Natural killer cell (primary cell): ENCODE data around the gene PNMA1. TPM values are rescaled to one million over a fixed set of nuclear protein-coding genes. Genes with fewer than 3 reads are reported as not detected.

ENCODE experiments used
- ATAC-seq, 3 donors: fragments of 150-1000 bp in 2 of 3; fragments of 200-7000 bp in 1 of 3; cut with Tn5 transposase; 1 replicate in 1 of 3; 2 replicates in 2 of 3; pipeline ENCODE4 v1.10.0; 2021; ENCODE audit warnings: mild to moderate bottlenecking in 2 of 3, moderate library complexity in 2 of 3
- DNase-seq, 2 donors: peaks; one replicate each; pipeline versions ENCODE4 v3.0.0 to v3.0.0-alpha.2; 2013 to 2021; ENCODE audit warnings: mixed read lengths in 1 of 2
- H3K27ac ChIP-seq: one replicate; pipeline ENCODE4 v1.5.1; 2013; ENCODE audit warnings: mild to moderate bottlenecking, low read length
- H3K27me3 ChIP-seq: one replicate; pipeline ENCODE4 v1.6.1; 2013; ENCODE audit warnings: low read length; ENCODE audit not compliant: control insufficient read depth, insufficient read depth
- H3K36me3 ChIP-seq: one replicate; pipeline ENCODE4 v1.6.1; 2013; ENCODE audit warnings: low read length; ENCODE audit not compliant: control insufficient read depth, insufficient read depth
- H3K4me1 ChIP-seq: one replicate; pipeline ENCODE4 v1.6.1; 2013; ENCODE audit warnings: low read length; ENCODE audit not compliant: control insufficient read depth, insufficient read depth
- H3K4me3 ChIP-seq: one replicate; pipeline ENCODE4 v1.5.1; 2013; ENCODE audit warnings: low read length
- H3K9me3 ChIP-seq: one replicate; pipeline ENCODE4 v1.6.1; 2013; ENCODE audit warnings: low read length; ENCODE audit not compliant: control insufficient read depth, insufficient read depth
- H3K27ac Mint-ChIP-seq, 2 donors: one replicate each; pipeline ENCODE4 v1.8.0; 2022; ENCODE audit warnings: mild to moderate bottlenecking in 2 of 2, mixed read lengths in 2 of 2, moderate library complexity in 1 of 2
- H3K27me3 Mint-ChIP-seq, 2 donors: one replicate each; pipeline ENCODE4 v1.8.0; 2022; ENCODE audit warnings: low read depth in 2 of 2, mixed read lengths in 2 of 2
- H3K36me3 Mint-ChIP-seq: one replicate; pipeline ENCODE4 v1.8.0; 2022; ENCODE audit warnings: mixed read lengths
- H3K4me1 Mint-ChIP-seq, 2 donors: one replicate each; pipeline ENCODE4 v1.8.0; 2022; ENCODE audit warnings: mixed read lengths in 2 of 2
- H3K4me3 Mint-ChIP-seq: one replicate; pipeline ENCODE4 v1.8.0; 2022; ENCODE audit warnings: mild to moderate bottlenecking, moderate library complexity, mixed read lengths
- H3K9me3 Mint-ChIP-seq, 2 donors: one replicate each; pipeline ENCODE4 v1.8.0; 2022; ENCODE audit warnings: mixed read lengths in 2 of 2
- WGBS: methylation state at CpG from one replicate; pipeline ENCODE4 v1.1.7; 2013; ENCODE audit warnings: missing lambda C conversion rate; ENCODE audit not compliant: insufficient coverage; 5-methylcytosine and 5-hydroxymethylcytosine counted together
- intact Hi-C: fragments of 100-400 bp; cut with micrococcal nuclease; formaldehyde crosslinking; loops from one replicate; pipeline ENCODE4 v1.14.2; 2022
- total RNA-seq, 4 donors: library from RNA; stranded (reverse); fragments of 120-200 nt in 1 of 4; gene quantifications; one replicate each; pipeline versions ENCODE4 v1.2.3 to v1.2.4, GENCODE V29; 2013 to 2022
- TF ChIP-seq, protein P1 (sequence below): fragments of 200-600 bp; IDR thresholded peaks from one replicate; pipeline ENCODE4 v1.8.0; 2022; ENCODE audit warnings: antibody characterized with exemption

Gene PNMA1
- total RNA-seq, 3 donors from 2014 or later (not counting 1 experiment from before 2014, with no cell fraction given): 26.0 to 32.3 (median 28.9) TPM

GRCh38 chr14:73695082-73695481, 19.1 kb downstream of the PNMA1 start:
- no peaks in the 10 kb centered on the region for H3K9me3 Mint-ChIP-seq
- Histone ChIP-seq H3K4me3 (no peak overlapping the region), H3K9me3 (no peaks in the 10 kb centered on the region), H3K27me3 (no peaks in the 10 kb centered on the region), H3K4me1 (no peaks in the 10 kb centered on the region), H3K27ac (no peak overlapping the region), H3K36me3 (peaks cover 2% of the 10 kb centered on the region)
- no peak overlapping the region for H3K27ac Mint-ChIP-seq
- TF ChIP-seq, protein P1, sequence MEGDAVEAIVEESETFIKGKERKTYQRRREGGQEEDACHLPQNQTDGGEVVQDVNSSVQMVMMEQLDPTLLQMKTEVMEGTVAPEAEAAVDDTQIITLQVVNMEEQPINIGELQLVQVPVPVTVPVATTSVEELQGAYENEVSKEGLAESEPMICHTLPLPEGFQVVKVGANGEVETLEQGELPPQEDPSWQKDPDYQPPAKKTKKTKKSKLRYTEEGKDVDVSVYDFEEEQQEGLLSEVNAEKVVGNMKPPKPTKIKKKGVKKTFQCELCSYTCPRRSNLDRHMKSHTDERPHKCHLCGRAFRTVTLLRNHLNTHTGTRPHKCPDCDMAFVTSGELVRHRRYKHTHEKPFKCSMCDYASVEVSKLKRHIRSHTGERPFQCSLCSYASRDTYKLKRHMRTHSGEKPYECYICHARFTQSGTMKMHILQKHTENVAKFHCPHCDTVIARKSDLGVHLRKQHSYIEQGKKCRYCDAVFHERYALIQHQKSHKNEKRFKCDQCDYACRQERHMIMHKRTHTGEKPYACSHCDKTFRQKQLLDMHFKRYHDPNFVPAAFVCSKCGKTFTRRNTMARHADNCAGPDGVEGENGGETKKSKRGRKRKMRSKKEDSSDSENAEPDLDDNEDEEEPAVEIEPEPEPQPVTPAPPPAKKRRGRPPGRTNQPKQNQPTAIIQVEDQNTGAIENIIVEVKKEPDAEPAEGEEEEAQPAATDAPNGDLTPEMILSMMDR: no peak
- H3K4me3 Mint-ChIP-seq: no peak overlapping the region
- intact Hi-C loops: no loop called here
- 100% methylated on average over 1 of the region's 2 CpGs for WGBS
- ATAC-seq: no peak
- DNase-seq: no peak
- H3K4me1 Mint-ChIP-seq: no peaks in the 10 kb centered on the region
- H3K27me3 Mint-ChIP-seq: no peaks in the 10 kb centered on the region
- no peaks in the 10 kb centered on the region for H3K36me3 Mint-ChIP-seq

- ATAC-seq (no peak), DNase-seq (no peak)
- no peak overlapping the region for H3K4me3 ChIP-seq
- no peaks in the 10 kb centered on the region for H3K4me1 ChIP-seq
- Mint-ChIP-seq H3K9me3 (no peaks in the 10 kb centered on the region), H3K36me3 (no peaks in the 10 kb centered on the region), H3K4me1 (no peaks in the 10 kb centered on the region), H3K27ac (no peak overlapping the region), H3K4me3 (no peak overlapping the region), H3K27me3 (no peaks in the 10 kb centered on the region)
- H3K36me3 ChIP-seq: peaks cover 4% of the 10 kb centered on the region
- no peaks in the 10 kb centered on the region for H3K27me3 ChIP-seq
- no peaks in the 10 kb centered on the region for H3K9me3 ChIP-seq
- intact Hi-C loops: no loop called here
- H3K27ac ChIP-seq: no peak overlapping the region
- TF ChIP-seq, protein P1: no peak
- WGBS: 92% methylated on average over 2 of the region's 2 CpGs
Measured at GRCh38 chr14:73694083-73694482, 20.1 kb downstream of the PNMA1 start.

GRCh38 chr14:73686901-73687300, 27.3 kb downstream of the PNMA1 start:
- ATAC-seq (no peak), DNase-seq (no peak)
- H3K27me3 Mint-ChIP-seq: no peaks in the 10 kb centered on the region
- intact Hi-C loops: no loop called here
- H3K4me1 ChIP-seq: no peaks in the 10 kb centered on the region
- H3K4me1 Mint-ChIP-seq: no peaks in the 10 kb centered on the region
- no peaks in the 10 kb centered on the region for H3K9me3 Mint-ChIP-seq
- H3K4me3 Mint-ChIP-seq: no peak overlapping the region
- no peaks in the 10 kb centered on the region for H3K36me3 Mint-ChIP-seq
- H3K36me3 ChIP-seq: peaks cover 6% of the 10 kb centered on the region
- no peaks in the 10 kb centered on the region for H3K9me3 ChIP-seq
- TF ChIP-seq, protein P1: no peak
- H3K27ac Mint-ChIP-seq: no peak overlapping the region
- no peaks in the 10 kb centered on the region for H3K27me3 ChIP-seq
- H3K4me3 ChIP-seq: no peak overlapping the region
- WGBS: 93% methylated on average over 3 of the region's 3 CpGs
- no peak overlapping the region for H3K27ac ChIP-seq

- no peak overlapping the region for H3K27ac Mint-ChIP-seq
- H3K4me3 Mint-ChIP-seq: no peak overlapping the region
- ATAC-seq: no peak
Measured at GRCh38 chr14:73685328-73685727, 28.9 kb downstream of the PNMA1 start.

More at GRCh38 chr14:73685328-73685727, 28.9 kb downstream of the PNMA1 start:
- intact Hi-C loops: no loop called here
- H3K36me3 Mint-ChIP-seq: no peaks in the 10 kb centered on the region
- H3K36me3 ChIP-seq: peaks cover 6% of the 10 kb centered on the region
- H3K9me3 ChIP-seq: no peaks in the 10 kb centered on the region
- H3K4me1 Mint-ChIP-seq: no peaks in the 10 kb centered on the region
- no peaks in the 10 kb centered on the region for H3K27me3 ChIP-seq
- WGBS: 96% methylated on average over 8 of the region's 9 CpGs
- H3K4me1 ChIP-seq: no peaks in the 10 kb centered on the region
- DNase-seq: no peak
- no peaks in the 10 kb centered on the region for H3K27me3 Mint-ChIP-seq
- no peak overlapping the region for H3K4me3 ChIP-seq
- TF ChIP-seq, protein P1: no peak
- no peaks in the 10 kb centered on the region for H3K9me3 Mint-ChIP-seq
- H3K27ac ChIP-seq: no peak overlapping the region
